KOPT-K1 (cell line): ENCODE results near the gene TCEAL9.
"Not testable (repeated sequence)": the region's sequence is repeated elsewhere in the genome, so short reads cannot be mapped to it uniquely, and the experiment has no call there.

Experiments used
- H3K27ac ChIP-seq: fragments of 200-600 bp; sonication (generic); 2 replicates; pipeline ENCODE4 v1.5.1; 2016; ENCODE audit warnings: antibody characterized with exemption, mild to moderate bottlenecking, low read depth, low read length; ENCODE audit not compliant: poor library complexity, severe bottlenecking
- H3K36me3 ChIP-seq: fragments of 200-600 bp; sonication (generic); 2 replicates; pipeline ENCODE4 v1.5.1; 2017; ENCODE audit warnings: antibody characterized with exemption, mild to moderate bottlenecking, low read length, moderate library complexity; ENCODE audit not compliant: insufficient read depth
- H3K9me3 ChIP-seq: fragments of 200-600 bp; sonication (generic); 2 replicates; pipeline ENCODE4 v1.5.1; 2017; ENCODE audit warnings: antibody characterized with exemption, low read length, mild to moderate bottlenecking; ENCODE audit not compliant: insufficient read depth, poor library complexity, severe bottlenecking

The TCEAL9 gene

GRCh38 chrX:103360916-103361315, 4.6 kb downstream of the TCEAL9 start:
- no peaks in the 10 kb centered on the region for H3K36me3 ChIP-seq
- no peak overlapping the region for H3K27ac ChIP-seq
- no peaks in the 10 kb centered on the region for H3K9me3 ChIP-seq

GRCh38 chrX:103361798-103362197, 5.5 kb downstream of the TCEAL9 start:
- no peaks in the 10 kb centered on the region for H3K9me3 ChIP-seq
- no peak overlapping the region for H3K27ac ChIP-seq
- no peaks in the 10 kb centered on the region for H3K36me3 ChIP-seq

- H3K36me3 ChIP-seq = no peaks in the 10 kb centered on the region
- H3K27ac ChIP-seq = no peak overlapping the region
- H3K9me3 ChIP-seq = no peaks in the 10 kb centered on the region
Measured at GRCh38 chrX:103362474-103362873, 6.2 kb downstream of the TCEAL9 start.

- no peaks in the 10 kb centered on the region for H3K9me3 ChIP-seq
- H3K36me3 ChIP-seq = no peaks in the 10 kb centered on the region
- H3K27ac ChIP-seq = no peak overlapping the region
Measured at GRCh38 chrX:103363046-103363445, 6.7 kb downstream of the TCEAL9 start.

GRCh38 chrX:103367502-103367901, 11.2 kb downstream of the TCEAL9 start:
- Histone ChIP-seq H3K27ac (no peak overlapping the region), H3K36me3 (no peaks in the 10 kb centered on the region), H3K9me3 (no peaks in the 10 kb centered on the region)

- H3K27ac ChIP-seq = no peak overlapping the region
- no peaks in the 10 kb centered on the region for H3K36me3 ChIP-seq
- H3K9me3 ChIP-seq = no peaks in the 10 kb centered on the region
Measured at GRCh38 chrX:103369479-103369878, 13.2 kb downstream of the TCEAL9 start.

GRCh38 chrX:103372886-103373285, 16.6 kb downstream of the TCEAL9 start:
- no peaks in the 10 kb centered on the region for H3K36me3 ChIP-seq
- no peak overlapping the region for H3K27ac ChIP-seq
- no peaks in the 10 kb centered on the region for H3K9me3 ChIP-seq

GRCh38 chrX:103373581-103373980, 17.3 kb downstream of the TCEAL9 start:
- Histone ChIP-seq H3K27ac (no peak overlapping the region), H3K9me3 (no peaks in the 10 kb centered on the region), H3K36me3 (no peaks in the 10 kb centered on the region)

GRCh38 chrX:103376118-103376978, 20.0 kb downstream of the TCEAL9 start, which contains the start of gene BEX3:
Gene BEX3, plus strand, starts transcription at chrX:103376538. Its CDS starts 984 bp downstream, at chrX:103377522.
- H3K27ac ChIP-seq = peak within 1 kb of the TSS; percentile 14
- H3K9me3 ChIP-seq = no peaks in the 10 kb centered on the region
- H3K36me3 ChIP-seq = no peaks in the 10 kb centered on the region

GRCh38 chrX:103376979-103377324, 20.6 kb downstream of the TCEAL9 start:
- no peaks in the 10 kb centered on the region for H3K9me3 ChIP-seq
- H3K36me3 ChIP-seq = no peaks in the 10 kb centered on the region
- H3K27ac ChIP-seq = peak overlapping the region; percentile 14

GRCh38 chrX:103378990-103379389, 22.7 kb downstream of the TCEAL9 start:
- no peaks in the 10 kb centered on the region for H3K36me3 ChIP-seq
- no peaks in the 10 kb centered on the region for H3K9me3 ChIP-seq
- no peak overlapping the region for H3K27ac ChIP-seq

GRCh38 chrX:103382877-103383276, 26.6 kb downstream of the TCEAL9 start:
- no peaks in the 10 kb centered on the region for H3K9me3 ChIP-seq
- H3K36me3 ChIP-seq = no peaks in the 10 kb centered on the region
- H3K27ac ChIP-seq = no peak overlapping the region

- H3K9me3 ChIP-seq = no peaks in the 10 kb centered on the region
- no peak overlapping the region for H3K27ac ChIP-seq
- no peaks in the 10 kb centered on the region for H3K36me3 ChIP-seq
Measured at GRCh38 chrX:103384672-103385071, 28.4 kb downstream of the TCEAL9 start.

GRCh38 chrX:103385283-103385830, 29.1 kb downstream of the TCEAL9 start:
- H3K36me3 ChIP-seq, H3K27ac ChIP-seq, H3K9me3 ChIP-seq: not testable (repeated sequence)

GRCh38 chrX:103386332-103386731, 30.0 kb downstream of the TCEAL9 start:
- Histone ChIP-seq H3K9me3 (no peaks in the 10 kb centered on the region), H3K36me3 (no peaks in the 10 kb centered on the region), H3K27ac (no peak overlapping the region)

- Histone ChIP-seq H3K36me3 (no peaks in the 10 kb centered on the region), H3K9me3 (no peaks in the 10 kb centered on the region), H3K27ac (no peak overlapping the region)
Measured at GRCh38 chrX:103393487-103393886, 37.2 kb downstream of the TCEAL9 start.
